CD4-positive, alpha-beta T cell treated with Interleukin-6 at 100 ng/mL for 8 hours (primary cell): ENCODE results near the gene ASAP3.
A peak's percentile ranks its signal among the peaks of the same experiment; 100 is the strongest.

Experiments
- DNase-seq: peaks from one replicate; pipeline ENCODE4 v3.0.0-alpha.2; 2020; ENCODE audit warnings: mixed read lengths, low spot score

The ASAP3 gene

GRCh38 chr1:23483321-23484252, at the start of gene ASAP3:
ASAP3 (minus strand) TSS chr1:23484179; CDS start chr1:23484133, 46 bp downstream.
- no peak for DNase-seq

GRCh38 chr1:23533246-23534023, 49.5 kb upstream of the ASAP3 start:
- no peak for DNase-seq

- DNase-seq, result no peak
Observed at GRCh38 chr1:23531562-23532094, 47.6 kb upstream of the ASAP3 start.

GRCh38 chr1:23530747-23531561, 47.0 kb upstream of the ASAP3 start, which contains the start of gene E2F2:
E2F2 (minus strand) TSS chr1:23531233; CDS start chr1:23530793, 440 bp downstream.
- peak; percentile 90 for DNase-seq

- DNase-seq, result no peak
Observed at GRCh38 chr1:23530087-23530746, 46.2 kb upstream of the ASAP3 start.

GRCh38 chr1:23529146-23530086, 45.4 kb upstream of the ASAP3 start:
- DNase-seq, result no peak

- DNase-seq, result peak; percentile 83
Observed at GRCh38 chr1:23528250-23528978, 44.4 kb upstream of the ASAP3 start.

GRCh38 chr1:23527900-23528249, 43.9 kb upstream of the ASAP3 start:
- no peak for DNase-seq

GRCh38 chr1:23527366-23527765, 43.4 kb upstream of the ASAP3 start:
- no peak for DNase-seq

- no peak for DNase-seq
Observed at GRCh38 chr1:23526329-23527041, 42.5 kb upstream of the ASAP3 start.

- DNase-seq, result peak; percentile 38
Observed at GRCh38 chr1:23525558-23526250, 41.7 kb upstream of the ASAP3 start.

GRCh38 chr1:23524716-23525401, 40.9 kb upstream of the ASAP3 start:
- peak; percentile 45 for DNase-seq

- no peak for DNase-seq
Observed at GRCh38 chr1:23524163-23524562, 40.2 kb upstream of the ASAP3 start.

- no peak for DNase-seq
Observed at GRCh38 chr1:23522244-23522982, 38.4 kb upstream of the ASAP3 start.

- no peak for DNase-seq
Observed at GRCh38 chr1:23521588-23521987, 37.6 kb upstream of the ASAP3 start.

- DNase-seq, result no peak
Observed at GRCh38 chr1:23517581-23517980, 33.6 kb upstream of the ASAP3 start.

- DNase-seq, result no peak
Observed at GRCh38 chr1:23515905-23516304, 31.9 kb upstream of the ASAP3 start.
